HFFc6 (cell line): ENCODE results near the gene HLA-DPB1. TPM values are rescaled to one million over a fixed set of nuclear protein-coding genes. Genes with fewer than 3 reads are reported as not detected.
A peak's percentile ranks its signal among the peaks of the same experiment; 100 is the strongest.

Experiments
- DNase-seq: peaks from one replicate; pipeline ENCODE4 v3.0.0-alpha.2; 2018
- H3K27ac Mint-ChIP-seq: 2 replicates; pipeline ENCODE4 v1.8.0; 2020; ENCODE audit warnings: mild to moderate bottlenecking, mixed read lengths
- H3K27me3 Mint-ChIP-seq: 2 replicates; pipeline ENCODE4 v1.8.0; 2021; ENCODE audit warnings: mild to moderate bottlenecking, moderate library complexity, mixed read lengths; ENCODE audit not compliant: insufficient read depth
- H3K36me3 Mint-ChIP-seq: 2 replicates; pipeline ENCODE4 v1.8.0; 2021; ENCODE audit warnings: low read depth, mixed read lengths
- H3K4me1 Mint-ChIP-seq: 2 replicates; pipeline ENCODE4 v1.8.0; 2020; ENCODE audit warnings: low read depth, mixed read lengths
- H3K4me3 Mint-ChIP-seq: 2 replicates; pipeline ENCODE4 v1.8.0; 2020; ENCODE audit warnings: mild to moderate bottlenecking, moderate library complexity, mixed read lengths
- H3K9me3 Mint-ChIP-seq: 2 replicates; pipeline ENCODE4 v1.8.0; 2020; ENCODE audit warnings: mild to moderate bottlenecking, mixed read lengths
- total RNA-seq, 6 experiments: library from RNA; stranded (reverse); fragmentation: NEBNext Ultra II Directional; extraction: Animal tissue kit (Norgen Biotek cat#: 25700); gene quantifications; 2 replicates in 1 of 6; 3 replicates in 5 of 6; pipeline ENCODE4 v1.2.3, GENCODE V29; 2021
- TF ChIP-seq, protein P1 (sequence below): fragments of 200-600 bp; sonication (generic); IDR thresholded peaks from 2 replicates; pipeline ENCODE4 v1.5.0; 2021; ENCODE audit warnings: antibody characterized with exemption, mild to moderate bottlenecking

HLA-DPB1 gene
- total RNA-seq, 6 experiments from 2014 or later = 1.6 to 4.8 (median 1.9) TPM

DNA sequence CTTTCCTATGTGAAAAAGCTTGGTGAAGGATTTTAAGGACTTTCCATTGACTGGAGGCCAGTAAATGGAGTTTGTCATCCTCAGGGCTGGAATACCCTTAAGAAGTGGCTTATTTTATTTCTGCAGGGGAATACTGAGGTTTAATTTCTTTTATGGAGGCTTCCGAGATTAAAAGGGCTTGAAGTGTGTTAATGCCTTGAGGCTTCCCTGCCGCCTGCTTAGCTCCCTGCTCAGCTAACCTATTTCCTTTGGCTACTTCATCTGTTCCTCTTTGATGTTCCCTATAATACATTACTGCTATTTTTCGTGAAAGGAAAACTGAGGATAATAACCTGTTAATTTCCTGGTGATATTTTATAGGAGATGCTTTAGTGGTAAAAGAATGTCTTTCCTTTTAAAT is 44.2 kb downstream of the HLA-DPB1 start:
- Mint-ChIP-seq H3K9me3 (peaks cover 15% of the 10 kb centered on the region), H3K36me3 (peaks cover 10% of the 10 kb centered on the region), H3K4me1 (no peaks in the 10 kb centered on the region; the same call in 1 of the 2 replicates), H3K4me3 (no peak overlapping the region), H3K27ac (no peak overlapping the region), H3K27me3 (peaks cover 51% of the 10 kb centered on the region)
- TF ChIP-seq, protein P1, sequence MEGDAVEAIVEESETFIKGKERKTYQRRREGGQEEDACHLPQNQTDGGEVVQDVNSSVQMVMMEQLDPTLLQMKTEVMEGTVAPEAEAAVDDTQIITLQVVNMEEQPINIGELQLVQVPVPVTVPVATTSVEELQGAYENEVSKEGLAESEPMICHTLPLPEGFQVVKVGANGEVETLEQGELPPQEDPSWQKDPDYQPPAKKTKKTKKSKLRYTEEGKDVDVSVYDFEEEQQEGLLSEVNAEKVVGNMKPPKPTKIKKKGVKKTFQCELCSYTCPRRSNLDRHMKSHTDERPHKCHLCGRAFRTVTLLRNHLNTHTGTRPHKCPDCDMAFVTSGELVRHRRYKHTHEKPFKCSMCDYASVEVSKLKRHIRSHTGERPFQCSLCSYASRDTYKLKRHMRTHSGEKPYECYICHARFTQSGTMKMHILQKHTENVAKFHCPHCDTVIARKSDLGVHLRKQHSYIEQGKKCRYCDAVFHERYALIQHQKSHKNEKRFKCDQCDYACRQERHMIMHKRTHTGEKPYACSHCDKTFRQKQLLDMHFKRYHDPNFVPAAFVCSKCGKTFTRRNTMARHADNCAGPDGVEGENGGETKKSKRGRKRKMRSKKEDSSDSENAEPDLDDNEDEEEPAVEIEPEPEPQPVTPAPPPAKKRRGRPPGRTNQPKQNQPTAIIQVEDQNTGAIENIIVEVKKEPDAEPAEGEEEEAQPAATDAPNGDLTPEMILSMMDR = no peak
- no peak for DNase-seq

DNA sequence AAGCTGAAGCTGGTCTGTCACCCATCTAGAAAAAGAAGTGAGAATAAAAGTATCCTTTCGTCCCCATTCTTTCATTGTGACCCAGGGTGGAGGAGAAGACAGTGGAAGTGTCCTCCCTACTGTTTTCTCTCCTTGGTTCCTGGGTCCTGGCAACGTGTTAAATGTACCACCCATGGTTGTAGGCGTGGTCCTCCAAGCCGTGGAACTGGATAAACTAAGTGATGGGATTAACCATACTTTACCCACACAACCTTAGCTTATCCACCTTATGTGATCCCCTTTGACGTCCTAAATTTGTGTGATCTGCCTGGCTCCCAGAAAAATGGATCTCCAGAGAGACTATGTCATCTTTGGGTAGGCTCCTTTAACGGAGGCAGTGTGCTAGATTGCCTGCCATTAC is 47.4 kb downstream of the HLA-DPB1 start:
- Mint-ChIP-seq H3K9me3 (peaks cover 15% of the 10 kb centered on the region), H3K4me1 (no peaks in the 10 kb centered on the region), H3K36me3 (peaks cover 10% of the 10 kb centered on the region), H3K27me3 (peaks cover 34% of the 10 kb centered on the region), H3K4me3 (no peak overlapping the region), H3K27ac (no peak overlapping the region)
- TF ChIP-seq, protein P1 = no peak
- no peak for DNase-seq

DNA sequence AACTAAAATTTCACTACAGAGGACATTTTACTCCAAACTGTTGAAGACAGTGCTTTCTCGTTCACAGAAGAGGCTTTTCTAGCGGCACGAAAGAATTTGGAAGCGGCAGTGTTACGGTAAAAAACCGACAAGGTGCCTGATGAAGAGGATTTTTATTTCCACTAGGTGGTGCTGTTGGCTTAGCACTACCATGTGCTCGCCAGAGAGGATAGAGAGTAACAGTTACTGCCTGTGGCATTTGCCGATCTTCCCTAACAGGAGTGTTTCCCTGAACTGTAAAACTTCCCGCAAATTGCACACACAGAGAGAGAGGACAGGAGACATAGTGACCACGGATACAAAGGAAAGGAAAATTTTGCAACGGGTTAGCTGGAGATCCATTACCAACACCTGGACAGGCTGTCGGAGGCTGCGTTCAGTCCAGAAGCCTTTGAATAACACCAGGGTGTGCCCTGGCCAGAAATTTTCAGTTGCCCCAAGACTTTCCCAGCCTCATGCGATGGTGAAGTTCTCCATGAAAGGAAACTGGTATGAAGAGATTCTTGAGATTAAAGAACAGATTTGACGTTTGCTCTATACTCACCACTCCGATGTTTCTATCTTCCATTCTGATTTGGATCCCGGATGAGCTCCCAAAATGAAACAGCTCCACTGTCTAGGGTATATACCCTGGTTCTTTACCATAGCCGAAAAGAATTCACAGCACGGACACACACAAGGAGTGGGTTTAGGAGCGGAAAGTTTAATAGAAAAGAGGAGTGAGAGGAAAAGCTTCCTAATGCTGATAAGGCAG is 48.1 kb downstream of the HLA-DPB1 start:
- H3K9me3 Mint-ChIP-seq = peaks cover 15% of the 10 kb centered on the region
- TF ChIP-seq, protein P1 = peak; percentile 79
- peaks cover 10% of the 10 kb centered on the region for H3K36me3 Mint-ChIP-seq
- no peak overlapping the region for H3K27ac Mint-ChIP-seq
- no peak overlapping the region for H3K4me3 Mint-ChIP-seq
- no peaks in the 10 kb centered on the region for H3K4me1 Mint-ChIP-seq
- DNase-seq = no peak
- peaks cover 35% of the 10 kb centered on the region for H3K27me3 Mint-ChIP-seq

DNA sequence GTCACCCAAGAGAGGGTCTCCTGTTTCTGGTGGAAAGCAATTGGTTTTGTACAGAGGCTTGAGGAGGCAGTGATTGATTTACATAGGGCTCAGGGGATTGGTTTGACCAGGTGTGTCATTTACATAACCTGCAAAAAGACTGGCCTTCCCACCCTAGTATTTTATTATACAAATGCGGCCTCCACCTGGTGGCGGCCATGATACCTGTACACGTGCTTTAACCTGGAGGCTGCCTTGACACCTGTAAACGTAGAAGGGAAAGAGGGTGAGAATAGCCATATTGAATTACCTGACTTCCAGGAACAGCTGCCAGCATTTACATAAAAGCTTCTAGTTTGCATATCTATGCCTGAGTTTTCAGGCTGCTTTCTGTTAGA is 48.7 kb downstream of the HLA-DPB1 start:
- Mint-ChIP-seq H3K4me1 (no peaks in the 10 kb centered on the region), H3K4me3 (no peak overlapping the region), H3K27ac (no peak overlapping the region), H3K9me3 (peaks cover 15% of the 10 kb centered on the region), H3K27me3 (peaks cover 39% of the 10 kb centered on the region), H3K36me3 (peaks cover 10% of the 10 kb centered on the region)
- DNase-seq = no peak
- TF ChIP-seq, protein P1 = no peak

DNA sequence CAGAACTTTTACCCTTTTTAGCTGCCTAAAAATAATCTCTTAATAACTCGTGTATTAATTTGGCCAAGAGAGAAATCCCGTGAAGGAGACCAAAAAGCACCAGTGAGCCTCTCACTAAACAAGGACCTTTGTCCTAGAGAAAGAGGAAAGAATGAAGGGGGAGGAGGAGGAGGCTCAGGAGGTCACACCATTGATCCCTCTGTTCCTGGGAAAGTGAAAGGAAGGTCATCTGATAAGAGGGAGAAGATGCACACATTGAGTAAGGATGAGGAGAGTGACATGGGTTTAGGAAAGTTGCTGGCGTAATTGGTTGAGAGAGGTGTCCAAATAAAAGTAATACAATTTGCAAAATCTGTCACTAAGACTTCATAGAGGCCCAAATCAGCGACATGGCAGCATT is 49.2 kb downstream of the HLA-DPB1 start:
- TF ChIP-seq, protein P1 = no peak
- Mint-ChIP-seq H3K36me3 (peaks cover 10% of the 10 kb centered on the region), H3K27ac (no peak overlapping the region), H3K27me3 (peaks cover 41% of the 10 kb centered on the region), H3K9me3 (peaks cover 15% of the 10 kb centered on the region), H3K4me3 (no peak overlapping the region), H3K4me1 (no peaks in the 10 kb centered on the region)
- DNase-seq = no peak
